GM21786 (cell line): ENCODE results near the gene WASF3.

Source experiments
- ATAC-seq: cut with Tn5 transposase; IDR thresholded peaks from one replicate; pipeline ENCODE4 v1.9.1; 2021; ENCODE audit not compliant: unreplicated experiment

WASF3 gene

GRCh38 chr13:26541678-26542568, 15.6 kb upstream of the WASF3 start:
- ATAC-seq, result no peak

- ATAC-seq, result no peak
Measured at GRCh38 chr13:26544707-26545106, 12.8 kb upstream of the WASF3 start.

- no peak for ATAC-seq
Measured at GRCh38 chr13:26548205-26548765, 9.2 kb upstream of the WASF3 start.

DNA sequence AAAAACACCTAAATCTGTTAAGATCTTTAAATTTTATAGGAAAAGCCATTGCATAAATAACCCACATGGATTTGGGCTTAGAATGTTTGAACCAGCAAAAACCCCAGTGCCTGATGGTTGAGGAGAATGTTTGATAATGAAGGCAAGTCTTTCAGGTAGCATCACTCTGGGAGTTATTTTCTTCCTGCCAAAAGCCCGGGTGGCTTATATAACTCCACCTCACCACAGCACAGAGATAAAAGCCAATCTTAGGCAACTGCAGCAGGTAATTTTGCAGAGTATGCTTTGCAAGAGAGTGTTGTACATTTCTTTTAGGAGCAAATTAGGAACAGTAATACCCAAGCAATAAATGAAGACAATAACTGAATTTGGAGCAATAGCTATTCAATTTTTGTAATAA, 7.8 kb upstream of the WASF3 start:
- ATAC-seq, result no peak

DNA sequence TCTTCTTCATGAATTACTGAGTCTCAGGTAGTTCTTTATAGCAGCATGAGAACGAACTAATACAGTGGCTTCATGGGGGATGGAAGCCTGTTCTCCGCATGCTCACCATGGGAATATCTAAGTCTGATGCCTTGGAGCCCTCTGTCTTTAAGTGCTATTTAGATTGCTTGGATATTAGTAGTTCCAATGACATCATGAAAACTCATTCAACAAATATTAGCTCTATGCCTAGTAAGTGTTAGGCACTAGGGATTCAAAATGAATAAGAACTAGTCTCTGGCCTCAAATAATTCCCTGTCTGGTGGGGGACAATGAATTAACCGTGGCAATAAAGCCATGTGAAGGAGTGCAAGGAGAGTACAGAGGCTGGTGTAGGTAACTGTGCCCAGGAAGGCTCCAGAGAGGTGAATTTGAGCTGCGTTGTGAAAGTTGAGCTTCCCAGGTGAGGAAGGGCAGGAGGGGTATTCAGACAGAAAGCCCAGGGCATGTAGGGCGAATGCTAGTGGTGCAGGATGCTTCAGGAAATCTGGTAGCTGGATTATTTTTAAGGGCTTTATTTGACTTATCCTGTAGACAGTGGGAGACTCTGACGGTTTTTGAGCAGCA, 6.1 kb upstream of the WASF3 start:
- no peak for ATAC-seq

DNA sequence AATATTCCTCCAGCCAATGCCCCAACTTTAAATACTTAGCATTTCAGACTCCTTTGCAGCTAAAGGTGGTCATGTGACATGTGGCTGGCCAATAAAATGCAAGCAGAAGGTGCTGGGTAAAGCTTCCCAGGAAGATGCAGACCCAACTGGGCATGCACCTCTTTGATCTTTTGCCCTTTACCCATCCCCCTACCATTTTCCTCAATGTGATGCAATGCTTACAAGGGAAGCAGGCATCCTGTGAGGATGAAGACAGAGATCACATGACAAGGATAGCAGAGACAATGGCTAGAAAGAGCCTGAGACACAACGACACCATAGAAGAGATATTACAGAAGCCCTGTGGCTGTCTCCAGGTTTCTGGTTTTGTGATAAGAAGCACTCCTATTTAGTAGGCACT, 2.1 kb upstream of the WASF3 start:
- no peak for ATAC-seq

GRCh38 chr13:26557051-26557392, 461 bp upstream of the WASF3 start:
- ATAC-seq, result peak; percentile 18

DNA sequence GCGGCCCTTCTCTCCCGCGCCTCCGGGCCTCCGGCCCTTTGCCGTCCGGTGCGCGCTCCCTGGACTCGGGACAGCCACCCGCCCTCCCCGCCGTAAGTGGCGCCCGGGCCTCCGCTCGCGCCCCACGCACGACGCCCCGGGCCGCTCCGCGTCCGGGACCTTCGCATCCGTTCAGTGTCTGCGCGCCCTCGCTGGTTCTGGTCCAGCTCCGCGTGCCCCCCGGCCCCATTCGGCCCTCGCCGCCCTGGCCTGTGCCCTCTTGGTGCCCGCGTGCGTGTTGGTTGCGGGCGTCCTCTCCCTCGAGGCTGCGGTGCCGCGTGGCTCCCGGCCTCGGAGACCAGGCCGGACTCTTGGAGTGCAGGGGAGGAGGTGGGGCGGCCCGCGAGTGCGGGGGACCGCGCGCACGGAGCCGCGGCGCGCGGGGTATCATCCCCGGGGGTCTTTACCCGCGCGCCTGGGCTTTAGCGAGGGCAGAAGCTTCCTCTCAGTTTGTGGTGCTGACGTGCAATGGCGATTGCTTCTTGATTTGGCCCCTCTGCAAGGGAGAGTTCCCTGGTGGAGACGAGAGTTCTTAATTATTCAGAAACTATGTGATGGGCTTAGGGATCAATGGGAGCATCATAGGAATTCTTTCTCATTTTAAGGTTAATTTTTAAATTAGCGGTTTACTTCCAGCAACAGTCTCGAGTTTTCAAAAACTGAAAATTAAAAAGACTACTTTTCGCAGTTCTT, 757 bp downstream of the WASF3 start:
- ATAC-seq, result no peak

DNA sequence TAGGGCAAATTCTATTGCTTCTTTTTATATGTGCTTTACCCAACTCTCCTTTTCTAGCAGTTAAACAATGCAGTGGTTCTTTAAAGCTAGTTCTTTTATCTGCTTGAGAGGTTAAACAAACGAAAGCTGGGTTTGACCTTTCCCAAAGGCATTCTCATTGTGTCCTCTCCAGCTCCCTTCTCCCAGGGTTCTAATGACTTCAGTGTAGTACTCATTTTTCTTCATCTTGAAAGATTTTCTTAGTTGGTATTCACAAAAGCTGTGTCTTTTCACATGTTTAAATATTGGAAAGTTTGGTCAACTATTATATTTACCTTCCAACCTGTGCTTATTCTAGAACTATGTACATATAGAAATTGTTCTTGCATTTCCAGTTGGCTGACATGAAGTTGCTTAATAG, 1.5 kb downstream of the WASF3 start:
- no peak for ATAC-seq

DNA sequence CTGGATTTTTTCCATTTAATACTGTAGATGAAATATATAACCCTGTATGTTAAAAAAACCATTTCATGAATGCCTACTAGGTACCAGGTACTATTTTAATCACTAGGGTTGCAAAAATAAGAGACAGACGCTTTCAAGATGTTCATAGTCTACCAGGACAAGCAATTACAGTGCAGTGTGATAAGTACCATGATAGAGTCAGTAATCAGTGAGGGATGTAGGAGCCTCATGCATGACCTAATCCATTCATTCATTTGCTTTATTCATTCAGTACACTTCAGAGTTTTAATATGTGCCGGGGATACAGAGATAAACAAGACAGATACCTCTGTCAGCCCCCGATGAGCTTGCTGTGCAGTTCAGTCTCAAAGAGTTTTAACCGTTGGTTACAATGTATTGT, 3.0 kb downstream of the WASF3 start:
- ATAC-seq, result no peak

- no peak for ATAC-seq
Measured at GRCh38 chr13:26561067-26561466, 3.6 kb downstream of the WASF3 start.

GRCh38 chr13:26561651-26562511, 4.4 kb downstream of the WASF3 start:
- no peak for ATAC-seq

DNA sequence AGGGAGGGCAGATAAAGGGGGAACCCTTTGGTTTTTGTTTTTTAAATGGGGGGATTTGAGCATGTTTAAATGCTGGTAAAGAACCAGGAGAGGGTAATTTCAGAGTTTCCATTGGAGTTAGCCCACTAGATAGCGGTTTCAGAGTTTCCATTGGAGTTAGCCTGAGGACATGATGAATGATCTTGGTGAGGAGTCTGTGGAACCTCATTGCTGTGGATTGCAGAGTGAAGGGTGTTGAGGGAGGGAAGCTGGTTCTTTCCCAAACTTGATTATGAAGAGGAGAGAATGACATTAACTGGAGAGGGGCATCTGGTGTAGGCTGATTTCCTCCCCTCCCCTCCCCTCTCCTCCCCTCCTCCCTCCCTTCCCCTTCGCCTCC, 5.0 kb downstream of the WASF3 start:
- ATAC-seq, result no peak

DNA sequence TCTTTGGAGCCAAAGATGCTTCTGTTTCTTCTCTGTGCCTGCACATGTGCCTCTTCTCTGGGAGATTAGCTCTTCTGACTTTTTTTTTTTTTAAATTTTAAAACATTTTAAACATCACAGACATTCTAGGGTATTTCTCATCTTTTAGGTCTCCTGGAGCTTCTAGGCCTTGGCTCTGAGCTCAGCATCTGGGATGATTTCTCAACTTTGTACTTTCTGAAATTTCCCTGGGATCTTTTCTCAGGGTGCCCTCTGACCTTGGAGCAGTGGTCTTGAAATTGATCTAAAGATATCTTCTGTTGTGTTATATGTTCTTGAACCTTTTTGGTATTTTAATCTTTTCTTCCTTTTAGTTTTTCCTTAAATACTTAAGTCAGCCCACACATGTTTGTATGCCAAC, 6.2 kb downstream of the WASF3 start:
- no peak for ATAC-seq

- no peak for ATAC-seq
Measured at GRCh38 chr13:26568132-26568815, 10.8 kb downstream of the WASF3 start.

GRCh38 chr13:26571518-26571917, 14.0 kb downstream of the WASF3 start:
- ATAC-seq, result no peak

DNA sequence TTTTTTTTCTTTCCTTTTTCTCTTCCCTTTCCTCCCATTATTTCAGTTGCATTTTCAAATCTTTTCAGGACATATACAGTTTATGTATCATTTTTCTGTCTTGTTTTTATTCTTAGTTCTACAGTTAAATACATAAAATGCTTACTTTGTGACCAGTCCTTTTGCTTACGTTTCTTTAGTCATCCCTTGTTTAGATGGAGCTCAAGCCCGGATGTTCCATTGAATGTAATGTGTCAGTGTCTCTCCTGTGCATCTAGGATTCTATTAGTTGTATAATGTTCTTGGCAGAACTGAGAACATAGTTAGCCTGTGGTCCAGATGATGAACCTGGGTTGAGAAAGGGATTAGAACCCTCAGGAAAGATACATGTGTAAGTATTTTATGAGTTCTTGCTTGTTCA, 17.8 kb downstream of the WASF3 start:
- ATAC-seq, result no peak

- no peak for ATAC-seq
Measured at GRCh38 chr13:26579580-26579979, 22.1 kb downstream of the WASF3 start.

- no peak for ATAC-seq
Measured at GRCh38 chr13:26583662-26584061, 26.2 kb downstream of the WASF3 start.

DNA sequence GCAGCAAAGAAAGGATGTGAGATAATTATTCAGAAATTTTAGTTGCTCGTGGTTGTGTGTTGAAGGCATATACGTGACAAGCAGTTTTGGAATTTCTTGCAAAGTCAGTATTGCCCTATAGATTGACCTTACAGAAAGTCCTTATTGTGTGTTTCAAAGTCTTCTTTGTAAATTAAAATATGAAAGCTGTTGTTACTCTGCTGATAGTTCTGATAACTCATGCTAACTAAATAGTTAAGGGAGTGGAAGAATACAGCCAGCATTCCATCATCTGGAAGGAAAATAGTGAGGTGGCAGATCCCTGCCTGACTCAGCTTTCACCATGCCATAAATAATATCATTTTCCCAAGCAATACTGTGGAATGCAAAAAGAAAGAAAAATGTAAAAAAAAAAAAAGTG, 27.2 kb downstream of the WASF3 start:
- ATAC-seq, result no peak
